GM23338 (cell line): ENCODE measurements around the gene MGAT5. TPM values are rescaled to one million over a fixed set of nuclear protein-coding genes. Genes with fewer than 3 reads are reported as not detected.

Experiments used
- ATAC-seq: fragments of 200-7000 bp; cut with Tn5 transposase; 3 replicates; pipeline ENCODE4 v1.9.1; 2020
- DNase-seq: peaks from one replicate; pipeline ENCODE4 v3.0.0-alpha.2; 2015; ENCODE audit warnings: low spot score
- H2AFZ ChIP-seq: fragments of 200-600 bp; sonication (generic); 2 replicates; pipeline ENCODE4 v1.8.0; 2016; ENCODE audit warnings: antibody characterized with exemption, mild to moderate bottlenecking, moderate library complexity
- H3F3A ChIP-seq: fragments of 200-600 bp; sonication (generic); replicated peaks from 2 replicates; pipeline ENCODE4 v1.8.0; 2017; ENCODE audit warnings: antibody characterized with exemption, mixed run types, low read depth
- H3K27ac ChIP-seq: fragments of 200-600 bp; sonication (generic); 2 replicates; pipeline ENCODE4 v1.6.1; 2016; ENCODE audit warnings: low read depth
- H3K27me3 ChIP-seq: fragments of 200-600 bp; sonication (generic); 2 replicates; pipeline ENCODE4 v1.8.0; 2016; ENCODE audit warnings: mild to moderate bottlenecking, mixed run types, moderate library complexity; ENCODE audit not compliant: insufficient read depth
- H3K36me3 ChIP-seq: fragments of 200-600 bp; sonication (generic); 2 replicates; pipeline ENCODE4 v1.8.0; 2016; ENCODE audit warnings: mild to moderate bottlenecking; ENCODE audit not compliant: insufficient read depth
- H3K4me1 ChIP-seq: fragments of 200-600 bp; sonication (generic); 2 replicates; pipeline ENCODE4 v1.8.0; 2016; ENCODE audit warnings: mild to moderate bottlenecking, moderate library complexity; ENCODE audit not compliant: insufficient read depth
- H3K4me2 ChIP-seq: fragments of 200-600 bp; sonication (generic); 2 replicates; pipeline ENCODE4 v1.7.1; 2017; ENCODE audit warnings: mixed run types
- H3K4me3 ChIP-seq: fragments of 200-600 bp; sonication (generic); 2 replicates; pipeline ENCODE4 v1.6.1; 2016; ENCODE audit warnings: mixed run types
- H3K79me2 ChIP-seq: fragments of 200-600 bp; sonication (generic); replicated peaks from 2 replicates; pipeline ENCODE4 v1.8.0; 2017; ENCODE audit warnings: mild to moderate bottlenecking; ENCODE audit not compliant: insufficient read depth
- H3K9me2 ChIP-seq: fragments of 200-600 bp; sonication (generic); 2 replicates; pipeline ENCODE4 v1.8.0; 2017; ENCODE audit not compliant: insufficient read depth
- H4K20me1 ChIP-seq: fragments of 200-600 bp; sonication (generic); replicated peaks from 2 replicates; pipeline ENCODE4 v1.8.0; 2017; ENCODE audit warnings: mild to moderate bottlenecking; ENCODE audit not compliant: insufficient read depth
- H3K27ac Mint-ChIP-seq: 2 replicates; pipeline ENCODE4 v1.8.0; 2020; ENCODE audit warnings: inconsistent platforms, mild to moderate bottlenecking, moderate library complexity, mixed read lengths
- H3K27me3 Mint-ChIP-seq: 3 replicates; pipeline ENCODE4 v1.8.0; 2022; ENCODE audit warnings: low read depth, mild to moderate bottlenecking, moderate library complexity, mixed read lengths, inconsistent platforms; ENCODE audit not compliant: insufficient read depth, poor library complexity
- H3K36me3 Mint-ChIP-seq: 3 replicates; pipeline ENCODE4 v1.8.0; 2021; ENCODE audit warnings: low read depth, mild to moderate bottlenecking, inconsistent platforms, moderate library complexity, mixed read lengths
- H3K4me1 Mint-ChIP-seq: 3 replicates; pipeline ENCODE4 v1.8.0; 2020; ENCODE audit warnings: mild to moderate bottlenecking, inconsistent platforms, mixed read lengths
- H3K4me3 Mint-ChIP-seq: 3 replicates; pipeline ENCODE4 v1.8.0; 2021; ENCODE audit warnings: moderate library complexity, mild to moderate bottlenecking, inconsistent platforms, mixed read lengths
- H3K9me3 Mint-ChIP-seq: 3 replicates; pipeline ENCODE4 v1.8.0; 2020; ENCODE audit warnings: moderate library complexity, mild to moderate bottlenecking, inconsistent platforms, mixed read lengths
- CREB1 ChIP-seq: fragments of 250-450 bp; sonication (Bioruptor Pico); IDR thresholded peaks from 2 replicates; pipeline ENCODE4 v1.5.0; 2020; ENCODE audit warnings: low read depth, mild to moderate bottlenecking, moderate library complexity
- EZH2 ChIP-seq: fragments of 200-600 bp; sonication (generic); IDR thresholded peaks from one replicate; pipeline ENCODE4 v1.8.0; 2017; ENCODE audit warnings: antibody characterized with exemption, mild to moderate bottlenecking, low read depth; ENCODE audit not compliant: unreplicated experiment
- EZH2phosphoT487 ChIP-seq: fragments of 200-600 bp; sonication (generic); IDR thresholded peaks from one replicate; pipeline ENCODE4 v1.8.1; 2018; ENCODE audit warnings: antibody characterized with exemption; ENCODE audit not compliant: unreplicated experiment
- JUNB ChIP-seq: IDR thresholded peaks from one replicate; pipeline ENCODE4 v1.6.1; 2016; ENCODE audit warnings: antibody characterized with exemption; ENCODE audit not compliant: unreplicated experiment
- NANOG ChIP-seq: IDR thresholded peaks from 2 replicates; pipeline ENCODE4 v1.6.1; 2016; ENCODE audit warnings: antibody characterized with exemption, borderline replicate concordance
- POLR2AphosphoS5 ChIP-seq: IDR thresholded peaks from 2 replicates; pipeline ENCODE4 v1.6.1; 2016; ENCODE audit warnings: antibody characterized with exemption, low read depth
- STAT1 ChIP-seq: IDR thresholded peaks from one replicate; pipeline ENCODE4 v1.6.1; 2016; ENCODE audit warnings: antibody characterized with exemption; ENCODE audit not compliant: unreplicated experiment
- ZNF114 ChIP-seq: fragments of 250-450 bp; sonication (Bioruptor Pico); IDR thresholded peaks from 2 replicates; pipeline ENCODE4 v1.5.0; 2020; ENCODE audit warnings: mild to moderate bottlenecking, moderate library complexity
- ZNF331 ChIP-seq: fragments of 250-450 bp; sonication (Bioruptor Pico); IDR thresholded peaks from 2 replicates; pipeline ENCODE4 v1.5.0; 2020; ENCODE audit warnings: low read depth, mild to moderate bottlenecking, moderate library complexity
- polyA plus RNA-seq: library from polyadenylated mRNA; unstranded; fragments of >200 nt; fragmentation: Nextera tagmentation; extraction: Ambion mirVana; gene quantifications from 2 replicates; pipeline ENCODE4 v1.2.1, GENCODE V29; 2016
- total RNA-seq: library from RNA; depleted of rRNA; stranded (reverse); fragments of >200 nt; shearing (Covaris generic); gene quantifications from 2 replicates; pipeline ENCODE4 v1.2.3, GENCODE V29; 2014
- TF ChIP-seq, protein P1 (sequence below): IDR thresholded peaks from 2 replicates; pipeline ENCODE4 v1.6.1; 2016; ENCODE audit warnings: antibody characterized with exemption
- TF ChIP-seq, protein P2 (sequence below), 2 experiments: fragments of 200-600 bp in 1 of 2; sonication (generic) in 1 of 2; conservative IDR thresholded peaks; 2 replicates each; pipeline versions ENCODE4 v1.5.1 to v1.6.1; 2016 to 2017; ENCODE audit warnings: antibody characterized with exemption in 2 of 2, low read depth in 2 of 2, mild to moderate bottlenecking in 2 of 2, moderate library complexity in 1 of 2
- TF ChIP-seq, protein P3 (sequence below): fragments of 250-450 bp; sonication (Bioruptor Pico); IDR thresholded peaks from 2 replicates; pipeline ENCODE4 v1.5.0; 2020; ENCODE audit warnings: mild to moderate bottlenecking, moderate library complexity
- TF ChIP-seq, protein P4 (sequence below): IDR thresholded peaks from one replicate; pipeline ENCODE4 v1.6.1; 2018; ENCODE audit warnings: antibody characterized with exemption; ENCODE audit not compliant: unreplicated experiment

The MGAT5 gene
- total and polyA plus RNA-seq, 2 experiments from 2014 or later, result 4.6 to 27.6 TPM

DNA sequence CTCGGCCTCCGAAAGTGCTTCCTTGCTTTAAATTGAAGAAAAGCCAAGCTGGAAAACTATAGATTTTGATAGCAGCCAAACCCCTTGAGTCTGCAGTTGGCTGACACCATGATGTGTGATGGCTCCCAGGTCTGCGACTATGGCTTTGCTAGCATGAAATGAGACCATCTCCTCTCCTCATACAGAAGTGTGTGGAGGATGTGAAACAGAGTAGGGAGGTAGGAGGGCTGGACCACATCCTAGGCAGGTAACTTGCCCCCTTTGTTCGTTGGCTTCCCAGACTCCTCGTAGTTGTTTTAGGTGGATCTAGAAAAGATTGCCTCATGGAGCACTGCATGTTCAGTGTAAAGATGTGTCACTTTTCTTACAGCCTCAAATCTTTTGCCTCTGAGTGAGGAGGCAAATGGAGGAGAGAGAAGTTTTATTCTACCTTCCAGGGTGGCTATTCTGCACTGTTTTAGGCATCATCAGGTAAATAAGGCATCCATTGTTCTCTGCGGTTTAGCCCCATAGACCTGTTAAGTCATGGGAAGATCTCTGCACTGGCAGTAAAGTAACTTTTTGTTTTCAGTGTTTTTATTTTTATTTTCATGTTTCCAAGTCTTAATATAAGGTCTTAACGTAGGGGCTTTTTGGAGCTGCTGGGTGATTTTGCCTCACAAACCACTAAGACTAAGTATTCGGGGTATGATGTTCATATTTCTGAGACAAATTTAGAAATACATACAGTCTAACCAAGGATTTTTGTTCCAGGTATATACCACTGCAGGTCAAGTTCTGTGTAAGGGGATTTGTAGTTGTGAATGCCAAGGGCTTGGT, 40.1 kb downstream of the MGAT5 start:
- peaks cover 3% of the 10 kb centered on the region; the same call in 1 of the 2 replicates for H3K4me1 ChIP-seq
- no peaks in the 10 kb centered on the region for H3F3A ChIP-seq
- H3K36me3 ChIP-seq, result no peaks in the 10 kb centered on the region
- no peak overlapping the region for H3K4me3 Mint-ChIP-seq
- peaks cover 15% of the 10 kb centered on the region for H3K4me1 Mint-ChIP-seq
- no peak overlapping the region for H3K4me3 ChIP-seq
- no peaks in the 10 kb centered on the region; the same call in 1 of the 2 replicates for H3K79me2 ChIP-seq
- ATAC-seq, result no peak; the same call in 2 of the 3 replicates
- H4K20me1 ChIP-seq, result peaks cover 13% of the 10 kb centered on the region
- no peak overlapping the region for H3K27ac Mint-ChIP-seq
- no peak for TF ChIP-seq EZH2
- TF ChIP-seq EZH2phosphoT487, result no peak
- TF ChIP-seq, protein P1, sequence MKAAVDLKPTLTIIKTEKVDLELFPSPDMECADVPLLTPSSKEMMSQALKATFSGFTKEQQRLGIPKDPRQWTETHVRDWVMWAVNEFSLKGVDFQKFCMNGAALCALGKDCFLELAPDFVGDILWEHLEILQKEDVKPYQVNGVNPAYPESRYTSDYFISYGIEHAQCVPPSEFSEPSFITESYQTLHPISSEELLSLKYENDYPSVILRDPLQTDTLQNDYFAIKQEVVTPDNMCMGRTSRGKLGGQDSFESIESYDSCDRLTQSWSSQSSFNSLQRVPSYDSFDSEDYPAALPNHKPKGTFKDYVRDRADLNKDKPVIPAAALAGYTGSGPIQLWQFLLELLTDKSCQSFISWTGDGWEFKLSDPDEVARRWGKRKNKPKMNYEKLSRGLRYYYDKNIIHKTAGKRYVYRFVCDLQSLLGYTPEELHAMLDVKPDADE, result no peak
- TF ChIP-seq, protein P2, sequence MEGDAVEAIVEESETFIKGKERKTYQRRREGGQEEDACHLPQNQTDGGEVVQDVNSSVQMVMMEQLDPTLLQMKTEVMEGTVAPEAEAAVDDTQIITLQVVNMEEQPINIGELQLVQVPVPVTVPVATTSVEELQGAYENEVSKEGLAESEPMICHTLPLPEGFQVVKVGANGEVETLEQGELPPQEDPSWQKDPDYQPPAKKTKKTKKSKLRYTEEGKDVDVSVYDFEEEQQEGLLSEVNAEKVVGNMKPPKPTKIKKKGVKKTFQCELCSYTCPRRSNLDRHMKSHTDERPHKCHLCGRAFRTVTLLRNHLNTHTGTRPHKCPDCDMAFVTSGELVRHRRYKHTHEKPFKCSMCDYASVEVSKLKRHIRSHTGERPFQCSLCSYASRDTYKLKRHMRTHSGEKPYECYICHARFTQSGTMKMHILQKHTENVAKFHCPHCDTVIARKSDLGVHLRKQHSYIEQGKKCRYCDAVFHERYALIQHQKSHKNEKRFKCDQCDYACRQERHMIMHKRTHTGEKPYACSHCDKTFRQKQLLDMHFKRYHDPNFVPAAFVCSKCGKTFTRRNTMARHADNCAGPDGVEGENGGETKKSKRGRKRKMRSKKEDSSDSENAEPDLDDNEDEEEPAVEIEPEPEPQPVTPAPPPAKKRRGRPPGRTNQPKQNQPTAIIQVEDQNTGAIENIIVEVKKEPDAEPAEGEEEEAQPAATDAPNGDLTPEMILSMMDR (conservative IDR thresholded peaks at IDR 0.05; ENCODE audit: low read depth in 2 of 2), result no peak
- TF ChIP-seq POLR2AphosphoS5, result no peak
- TF ChIP-seq STAT1, result no peak
- TF ChIP-seq, protein P3, sequence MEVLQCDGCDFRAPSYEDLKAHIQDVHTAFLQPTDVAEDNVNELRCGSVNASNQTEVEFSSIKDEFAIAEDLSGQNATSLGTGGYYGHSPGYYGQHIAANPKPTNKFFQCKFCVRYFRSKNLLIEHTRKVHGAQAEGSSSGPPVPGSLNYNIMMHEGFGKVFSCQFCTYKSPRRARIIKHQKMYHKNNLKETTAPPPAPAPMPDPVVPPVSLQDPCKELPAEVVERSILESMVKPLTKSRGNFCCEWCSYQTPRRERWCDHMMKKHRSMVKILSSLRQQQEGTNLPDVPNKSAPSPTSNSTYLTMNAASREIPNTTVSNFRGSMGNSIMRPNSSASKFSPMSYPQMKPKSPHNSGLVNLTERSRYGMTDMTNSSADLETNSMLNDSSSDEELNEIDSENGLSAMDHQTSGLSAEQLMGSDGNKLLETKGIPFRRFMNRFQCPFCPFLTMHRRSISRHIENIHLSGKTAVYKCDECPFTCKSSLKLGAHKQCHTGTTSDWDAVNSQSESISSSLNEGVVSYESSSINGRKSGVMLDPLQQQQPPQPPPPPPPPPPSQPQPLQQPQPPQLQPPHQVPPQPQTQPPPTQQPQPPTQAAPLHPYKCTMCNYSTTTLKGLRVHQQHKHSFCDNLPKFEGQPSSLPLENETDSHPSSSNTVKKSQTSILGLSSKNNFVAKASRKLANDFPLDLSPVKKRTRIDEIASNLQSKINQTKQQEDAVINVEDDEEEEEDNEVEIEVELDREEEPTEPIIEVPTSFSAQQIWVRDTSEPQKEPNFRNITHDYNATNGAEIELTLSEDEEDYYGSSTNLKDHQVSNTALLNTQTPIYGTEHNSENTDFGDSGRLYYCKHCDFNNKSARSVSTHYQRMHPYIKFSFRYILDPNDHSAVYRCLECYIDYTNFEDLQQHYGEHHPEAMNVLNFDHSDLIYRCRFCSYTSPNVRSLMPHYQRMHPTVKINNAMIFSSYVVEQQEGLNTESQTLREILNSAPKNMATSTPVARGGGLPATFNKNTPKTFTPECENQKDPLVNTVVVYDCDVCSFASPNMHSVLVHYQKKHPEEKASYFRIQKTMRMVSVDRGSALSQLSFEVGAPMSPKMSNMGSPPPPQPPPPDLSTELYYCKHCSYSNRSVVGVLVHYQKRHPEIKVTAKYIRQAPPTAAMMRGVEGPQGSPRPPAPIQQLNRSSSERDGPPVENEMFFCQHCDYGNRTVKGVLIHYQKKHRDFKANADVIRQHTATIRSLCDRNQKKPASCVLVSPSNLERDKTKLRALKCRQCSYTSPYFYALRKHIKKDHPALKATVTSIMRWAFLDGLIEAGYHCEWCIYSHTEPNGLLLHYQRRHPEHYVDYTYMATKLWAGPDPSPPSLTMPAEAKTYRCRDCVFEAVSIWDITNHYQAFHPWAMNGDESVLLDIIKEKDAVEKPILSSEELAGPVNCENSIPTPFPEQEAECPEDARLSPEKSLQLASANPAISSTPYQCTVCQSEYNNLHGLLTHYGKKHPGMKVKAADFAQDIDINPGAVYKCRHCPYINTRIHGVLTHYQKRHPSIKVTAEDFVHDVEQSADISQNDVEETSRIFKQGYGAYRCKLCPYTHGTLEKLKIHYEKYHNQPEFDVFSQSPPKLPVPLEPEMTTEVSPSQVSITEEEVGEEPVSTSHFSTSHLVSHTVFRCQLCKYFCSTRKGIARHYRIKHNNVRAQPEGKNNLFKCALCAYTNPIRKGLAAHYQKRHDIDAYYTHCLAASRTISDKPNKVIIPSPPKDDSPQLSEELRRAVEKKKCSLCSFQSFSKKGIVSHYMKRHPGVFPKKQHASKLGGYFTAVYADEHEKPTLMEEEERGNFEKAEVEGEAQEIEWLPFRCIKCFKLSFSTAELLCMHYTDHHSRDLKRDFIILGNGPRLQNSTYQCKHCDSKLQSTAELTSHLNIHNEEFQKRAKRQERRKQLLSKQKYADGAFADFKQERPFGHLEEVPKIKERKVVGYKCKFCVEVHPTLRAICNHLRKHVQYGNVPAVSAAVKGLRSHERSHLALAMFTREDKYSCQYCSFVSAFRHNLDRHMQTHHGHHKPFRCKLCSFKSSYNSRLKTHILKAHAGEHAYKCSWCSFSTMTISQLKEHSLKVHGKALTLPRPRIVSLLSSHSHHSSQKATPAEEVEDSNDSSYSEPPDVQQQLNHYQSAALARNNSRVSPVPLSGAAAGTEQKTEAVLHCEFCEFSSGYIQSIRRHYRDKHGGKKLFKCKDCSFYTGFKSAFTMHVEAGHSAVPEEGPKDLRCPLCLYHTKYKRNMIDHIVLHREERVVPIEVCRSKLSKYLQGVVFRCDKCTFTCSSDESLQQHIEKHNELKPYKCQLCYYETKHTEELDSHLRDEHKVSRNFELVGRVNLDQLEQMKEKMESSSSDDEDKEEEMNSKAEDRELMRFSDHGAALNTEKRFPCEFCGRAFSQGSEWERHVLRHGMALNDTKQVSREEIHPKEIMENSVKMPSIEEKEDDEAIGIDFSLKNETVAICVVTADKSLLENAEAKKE (CRISPR knock-in tag), result no peak
- TF ChIP-seq NANOG, result no peak
- TF ChIP-seq, protein P4, sequence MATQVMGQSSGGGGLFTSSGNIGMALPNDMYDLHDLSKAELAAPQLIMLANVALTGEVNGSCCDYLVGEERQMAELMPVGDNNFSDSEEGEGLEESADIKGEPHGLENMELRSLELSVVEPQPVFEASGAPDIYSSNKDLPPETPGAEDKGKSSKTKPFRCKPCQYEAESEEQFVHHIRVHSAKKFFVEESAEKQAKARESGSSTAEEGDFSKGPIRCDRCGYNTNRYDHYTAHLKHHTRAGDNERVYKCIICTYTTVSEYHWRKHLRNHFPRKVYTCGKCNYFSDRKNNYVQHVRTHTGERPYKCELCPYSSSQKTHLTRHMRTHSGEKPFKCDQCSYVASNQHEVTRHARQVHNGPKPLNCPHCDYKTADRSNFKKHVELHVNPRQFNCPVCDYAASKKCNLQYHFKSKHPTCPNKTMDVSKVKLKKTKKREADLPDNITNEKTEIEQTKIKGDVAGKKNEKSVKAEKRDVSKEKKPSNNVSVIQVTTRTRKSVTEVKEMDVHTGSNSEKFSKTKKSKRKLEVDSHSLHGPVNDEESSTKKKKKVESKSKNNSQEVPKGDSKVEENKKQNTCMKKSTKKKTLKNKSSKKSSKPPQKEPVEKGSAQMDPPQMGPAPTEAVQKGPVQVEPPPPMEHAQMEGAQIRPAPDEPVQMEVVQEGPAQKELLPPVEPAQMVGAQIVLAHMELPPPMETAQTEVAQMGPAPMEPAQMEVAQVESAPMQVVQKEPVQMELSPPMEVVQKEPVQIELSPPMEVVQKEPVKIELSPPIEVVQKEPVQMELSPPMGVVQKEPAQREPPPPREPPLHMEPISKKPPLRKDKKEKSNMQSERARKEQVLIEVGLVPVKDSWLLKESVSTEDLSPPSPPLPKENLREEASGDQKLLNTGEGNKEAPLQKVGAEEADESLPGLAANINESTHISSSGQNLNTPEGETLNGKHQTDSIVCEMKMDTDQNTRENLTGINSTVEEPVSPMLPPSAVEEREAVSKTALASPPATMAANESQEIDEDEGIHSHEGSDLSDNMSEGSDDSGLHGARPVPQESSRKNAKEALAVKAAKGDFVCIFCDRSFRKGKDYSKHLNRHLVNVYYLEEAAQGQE, result no peak
- no peak for TF ChIP-seq JUNB
- TF ChIP-seq ZNF114 (CRISPR knock-in tag), result no peak
- TF ChIP-seq CREB1, result no peak
- TF ChIP-seq ZNF331 (CRISPR knock-in tag), result no peak
- no peaks in the 10 kb centered on the region for H3K27me3 Mint-ChIP-seq
- H3K36me3 Mint-ChIP-seq, result no peaks in the 10 kb centered on the region
- H3K9me2 ChIP-seq, result no peaks in the 10 kb centered on the region
- H3K4me2 ChIP-seq, result no peak overlapping the region
- H3K27me3 ChIP-seq, result no peaks in the 10 kb centered on the region
- no peak for DNase-seq
- H2AFZ ChIP-seq, result no peak overlapping the region
- H3K27ac ChIP-seq, result no peak overlapping the region
- H3K9me3 Mint-ChIP-seq, result no peaks in the 10 kb centered on the region
